OCI-M1 (cell line): ENCODE measurements around the gene MRPS22.
A peak's percentile ranks its signal among the peaks of the same experiment; 100 is the strongest.
"Not testable (repeated sequence)": the region's sequence is repeated elsewhere in the genome, so short reads cannot be mapped to it uniquely, and the experiment has no call there.

Experiments used
- DNase-seq: peaks from one replicate; lab custom pipeline; 2025; lab: John Stamatoyannopoulos, UW

The MRPS22 gene

GRCh38 chr3:139339219-139339906 is 4.5 kb upstream of the MRPS22 start:
- peak; percentile 91 for DNase-seq

GRCh38 chr3:139340784-139341183 is 3.0 kb upstream of the MRPS22 start:
- DNase-seq = peak; percentile 60

- DNase-seq = no peak
Measured at GRCh38 chr3:139342054-139342453, 1.8 kb upstream of the MRPS22 start.

GRCh38 chr3:139346771-139347170 is 3.0 kb downstream of the MRPS22 start:
- DNase-seq = no peak

- peak; percentile 76 for DNase-seq
Measured at GRCh38 chr3:139353920-139354556, 10.2 kb downstream of the MRPS22 start.

GRCh38 chr3:139354661-139355060 is 10.8 kb downstream of the MRPS22 start:
- DNase-seq = no peak

- DNase-seq = peak; percentile 34
Measured at GRCh38 chr3:139355476-139355875, 11.7 kb downstream of the MRPS22 start.

GRCh38 chr3:139355891-139356290 is 12.1 kb downstream of the MRPS22 start:
- DNase-seq = no peak

- no peak for DNase-seq
Measured at GRCh38 chr3:139357899-139358298, 14.1 kb downstream of the MRPS22 start.

GRCh38 chr3:139358841-139359562 is 15.2 kb downstream of the MRPS22 start:
- DNase-seq = no peak

GRCh38 chr3:139361276-139361675 is 17.5 kb downstream of the MRPS22 start:
- DNase-seq = no peak

GRCh38 chr3:139364549-139364948 is 20.7 kb downstream of the MRPS22 start:
- no peak for DNase-seq

- DNase-seq = no peak
Measured at GRCh38 chr3:139374099-139374498, 30.3 kb downstream of the MRPS22 start.

- no peak for DNase-seq
Measured at GRCh38 chr3:139377378-139377777, 33.6 kb downstream of the MRPS22 start.

GRCh38 chr3:139378587-139379241 is 34.9 kb downstream of the MRPS22 start:
- DNase-seq = no peak

- DNase-seq = no peak
Measured at GRCh38 chr3:139380575-139380974, 36.8 kb downstream of the MRPS22 start.

GRCh38 chr3:139382291-139382690 is 38.5 kb downstream of the MRPS22 start:
- not testable (repeated sequence) for DNase-seq

GRCh38 chr3:139388077-139388476 is 44.3 kb downstream of the MRPS22 start:
- no peak for DNase-seq

- no peak for DNase-seq
Measured at GRCh38 chr3:139388821-139389551, 45.2 kb downstream of the MRPS22 start.

GRCh38 chr3:139389552-139390368 is 45.9 kb downstream of the MRPS22 start, which contains the start of gene COPB2:
Gene COPB2 (minus strand): TSS chr3:139389647. CDS start chr3:139389550, 97 bp downstream.
- DNase-seq = peak; percentile 99

- DNase-seq = peak; percentile 57
Measured at GRCh38 chr3:139394116-139394515, 50.3 kb downstream of the MRPS22 start.
